GM10248 (cell line): ENCODE data around the gene PSPH.
"Not testable (repeated sequence)": the region's sequence is repeated elsewhere in the genome, so short reads cannot be mapped to it uniquely, and the experiment has no call there.

Experiments
- CTCF ChIA-PET: fragments of 300-600 bp; sonication (Branson Sonifier 250); formaldehyde crosslinking; extraction: SDS; loops from one replicate; lab custom pipeline; 2021; ENCODE audit warnings: antibody characterized with exemption; lab: Yijun Ruan, JAX
- POLR2A ChIA-PET: fragments of 350-650 bp; sonication (Branson Sonifier 250); formaldehyde crosslinking; extraction: SDS; loops from one replicate; lab custom pipeline; 2020; ENCODE audit warnings: antibody characterized with exemption; lab: Yijun Ruan, JAX
- DNase-seq: peaks from one replicate; pipeline ENCODE4 v3.0.0; 2012; ENCODE audit errors: extremely low spot score
- TF ChIP-seq, protein P1 (sequence below): IDR thresholded peaks from 2 replicates; pipeline ENCODE4 v1.5.1; 2012; ENCODE audit warnings: mild to moderate bottlenecking, low read depth; ENCODE audit errors: extremely low read depth, missing control alignments, control extremely low read depth

PSPH gene

DNA sequence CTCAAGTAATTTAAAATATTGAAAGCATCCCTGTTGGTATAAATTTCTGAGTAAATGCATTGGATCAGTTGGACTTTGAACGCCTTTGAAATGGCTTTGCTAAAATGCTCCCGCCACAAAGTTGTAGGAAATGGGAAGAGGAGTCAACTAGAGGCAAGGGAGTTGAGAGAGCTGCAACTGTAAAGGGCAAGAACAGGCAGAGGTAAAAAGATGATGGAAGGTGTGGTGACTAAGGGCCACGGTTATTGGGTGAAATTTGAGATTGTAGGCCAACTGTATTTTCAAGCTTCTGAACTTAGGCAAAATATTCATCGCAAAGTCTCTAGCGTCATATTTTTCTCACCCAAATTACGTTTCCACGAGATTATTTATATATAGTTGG, 12.2 kb upstream of the PSPH start:
- ChIA-PET CTCF (interaction anchor here (1.4 to 3.0 kb wide), 4 partner anchors 11 to 56 kb away, joined by 4 to 27 read pairs (median 6); no protein-coding TSS in a partner anchor), POLR2A (interaction anchor here (1.9 kb wide), 1 partner anchor 12 kb away, joined by 17 read pairs; the partner anchor contains the start of genes CCT6A and PSPH)
- DNase-seq, result no peak
- TF ChIP-seq, protein P1, sequence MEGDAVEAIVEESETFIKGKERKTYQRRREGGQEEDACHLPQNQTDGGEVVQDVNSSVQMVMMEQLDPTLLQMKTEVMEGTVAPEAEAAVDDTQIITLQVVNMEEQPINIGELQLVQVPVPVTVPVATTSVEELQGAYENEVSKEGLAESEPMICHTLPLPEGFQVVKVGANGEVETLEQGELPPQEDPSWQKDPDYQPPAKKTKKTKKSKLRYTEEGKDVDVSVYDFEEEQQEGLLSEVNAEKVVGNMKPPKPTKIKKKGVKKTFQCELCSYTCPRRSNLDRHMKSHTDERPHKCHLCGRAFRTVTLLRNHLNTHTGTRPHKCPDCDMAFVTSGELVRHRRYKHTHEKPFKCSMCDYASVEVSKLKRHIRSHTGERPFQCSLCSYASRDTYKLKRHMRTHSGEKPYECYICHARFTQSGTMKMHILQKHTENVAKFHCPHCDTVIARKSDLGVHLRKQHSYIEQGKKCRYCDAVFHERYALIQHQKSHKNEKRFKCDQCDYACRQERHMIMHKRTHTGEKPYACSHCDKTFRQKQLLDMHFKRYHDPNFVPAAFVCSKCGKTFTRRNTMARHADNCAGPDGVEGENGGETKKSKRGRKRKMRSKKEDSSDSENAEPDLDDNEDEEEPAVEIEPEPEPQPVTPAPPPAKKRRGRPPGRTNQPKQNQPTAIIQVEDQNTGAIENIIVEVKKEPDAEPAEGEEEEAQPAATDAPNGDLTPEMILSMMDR, result no peak

DNA sequence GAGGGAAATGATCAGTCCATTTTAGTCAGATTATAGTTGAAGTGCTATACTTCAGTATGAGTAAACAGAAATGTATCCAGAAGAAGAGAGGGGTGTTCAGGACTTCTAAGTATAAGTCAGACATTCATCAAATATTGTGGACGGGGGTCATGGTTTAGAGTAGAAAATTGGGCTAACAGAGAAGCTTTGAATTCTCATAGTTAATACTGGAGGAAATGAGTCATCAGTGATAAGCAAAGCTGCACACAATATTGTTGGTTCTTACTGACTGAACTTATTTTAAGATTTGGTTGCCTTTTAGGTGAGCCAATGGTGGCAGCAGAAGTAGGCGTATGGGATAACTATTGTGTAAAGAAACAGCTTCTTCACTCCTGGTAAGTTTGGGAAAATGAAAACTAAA, 11.1 kb upstream of the PSPH start:
- no peak for DNase-seq
- ChIA-PET CTCF (interaction anchor here (1.1 to 2.4 kb wide), 3 partner anchors 9 to 98 kb away, joined by 4 to 7 read pairs (median 4); partner anchors contain the start of gene NIPSNAP2), POLR2A (no interaction called here)
- TF ChIP-seq, protein P1, result no peak

DNA sequence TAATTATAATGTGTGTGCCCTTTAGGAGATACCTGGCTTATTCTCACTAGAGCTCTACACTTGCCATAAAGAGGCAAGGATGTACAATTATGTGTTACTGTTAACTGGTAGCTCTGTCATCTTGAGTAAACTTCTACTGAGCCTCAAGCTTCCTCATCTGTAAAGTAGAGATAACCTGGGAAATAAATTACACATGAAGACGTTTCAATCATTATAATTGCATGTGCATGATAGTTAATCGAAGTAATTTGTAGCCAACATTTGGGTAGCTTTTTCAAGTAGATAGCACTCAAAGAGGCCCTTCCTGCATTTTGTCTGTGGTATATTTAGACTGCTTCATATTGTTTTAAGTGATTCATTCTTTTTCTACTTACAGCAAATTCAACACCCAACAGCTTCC, 2.7 kb upstream of the PSPH start:
- CTCF ChIA-PET, result interaction anchor here (1.0 to 1.2 kb wide), 4 partner anchors 8 to 54 kb away, joined by 3 to 4 read pairs (median 3); partner anchors contain the start of gene SUMF2
- TF ChIP-seq, protein P1, result no peak
- POLR2A ChIA-PET, result no interaction called here
- DNase-seq, result no peak

DNA sequence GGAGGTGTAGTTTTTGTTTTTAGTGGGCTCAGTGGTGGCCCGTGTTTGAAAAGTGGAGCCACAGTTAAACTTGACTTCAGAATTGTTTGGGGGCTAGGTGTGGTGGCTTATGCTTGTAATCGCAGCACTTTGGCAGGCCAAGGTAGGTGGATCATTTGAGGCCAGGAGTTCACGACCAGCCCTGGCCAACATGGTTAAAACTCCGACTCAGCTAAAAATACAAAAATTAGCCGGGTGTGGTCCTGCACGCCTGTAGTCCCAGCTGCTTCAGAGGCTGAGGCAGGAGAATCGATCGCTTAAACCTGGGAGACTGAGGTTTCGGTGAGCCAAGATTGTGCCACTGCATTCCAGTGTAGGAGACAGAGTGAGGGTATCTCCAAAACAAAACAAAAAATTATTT, 2.1 kb upstream of the PSPH start:
- TF ChIP-seq, protein P1, result no peak
- DNase-seq, result no peak
- ChIA-PET POLR2A (no interaction called here), CTCF (interaction anchor here (1.0 to 1.2 kb wide), 2 partner anchors 8 to 11 kb away, joined by 3 to 4 read pairs; partner anchors contain the start of gene SUMF2)

DNA sequence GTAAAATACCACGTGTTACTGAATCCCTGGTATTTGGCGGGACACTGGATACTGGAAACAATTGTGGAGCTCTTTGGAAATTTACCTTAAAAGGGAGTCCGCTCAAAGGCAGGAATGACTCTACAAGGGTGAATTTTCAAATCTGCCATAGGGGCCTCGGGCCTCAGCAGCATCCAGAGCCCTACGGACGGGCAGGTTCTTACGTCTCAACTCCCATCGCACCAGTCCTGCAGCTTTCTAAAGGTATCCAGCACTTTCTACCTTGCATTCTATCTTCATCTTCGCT, 248 bp downstream of the PSPH start:
- CTCF ChIA-PET, result interaction anchor here (0.9 to 2.3 kb wide), 10 partner anchors 11 to 87 kb away, joined by 3 to 14 read pairs (median 5); partner anchors contain the start of gene SUMF2
- DNase-seq, result no peak
- POLR2A ChIA-PET, result interaction anchor here (0.8 to 2.1 kb wide), 7 partner anchors 9 to 55 kb away, joined by 4 to 17 read pairs (median 5); partner anchors contain the start of genes CHCHD2, PHKG1 and SUMF2
- TF ChIP-seq, protein P1, result no peak

DNA sequence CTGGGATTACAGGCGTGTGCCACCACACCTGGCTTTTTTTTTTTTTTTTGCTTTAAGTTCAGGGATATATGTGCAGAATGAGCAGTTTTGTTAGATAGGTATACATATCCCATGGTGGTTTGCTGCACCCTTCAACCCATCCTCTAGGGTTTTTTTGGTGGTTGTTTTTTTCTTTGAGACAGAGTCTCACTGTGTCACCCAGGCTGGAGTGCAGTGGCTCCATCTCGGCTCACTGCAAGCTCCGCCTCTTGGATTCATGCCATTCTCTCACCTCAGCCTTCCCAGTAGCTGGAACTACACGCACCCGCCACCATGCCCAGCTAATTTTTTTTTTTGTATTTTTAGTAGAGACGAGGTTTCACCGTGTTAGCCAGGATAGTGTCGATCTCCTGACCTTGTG, 2.5 kb downstream of the PSPH start:
- DNase-seq, POLR2A ChIA-PET, CTCF ChIA-PET: not testable (repeated sequence)

DNA sequence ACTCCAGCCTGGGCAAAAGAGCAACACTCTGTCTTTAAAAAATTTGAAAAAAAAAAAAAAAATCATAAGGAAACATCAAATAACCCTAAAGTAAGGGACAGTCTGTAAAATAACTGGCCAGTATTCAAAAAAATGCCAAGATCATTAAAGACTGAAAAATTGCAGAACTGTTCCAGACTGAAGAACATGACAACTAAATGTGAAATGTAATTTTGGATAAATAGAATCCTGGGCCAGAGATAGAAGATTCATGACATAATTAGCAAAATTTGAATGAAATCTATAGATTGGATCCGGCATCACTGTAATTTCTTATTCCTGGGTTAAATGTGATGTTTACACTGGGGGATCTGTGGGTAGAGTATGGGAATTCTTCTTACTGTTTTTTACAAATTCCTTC, 3.0 kb downstream of the PSPH start:
- POLR2A ChIA-PET, result no interaction called here
- CTCF ChIA-PET, result no interaction called here
- DNase-seq, result no peak
- TF ChIP-seq, protein P1, result no peak

DNA sequence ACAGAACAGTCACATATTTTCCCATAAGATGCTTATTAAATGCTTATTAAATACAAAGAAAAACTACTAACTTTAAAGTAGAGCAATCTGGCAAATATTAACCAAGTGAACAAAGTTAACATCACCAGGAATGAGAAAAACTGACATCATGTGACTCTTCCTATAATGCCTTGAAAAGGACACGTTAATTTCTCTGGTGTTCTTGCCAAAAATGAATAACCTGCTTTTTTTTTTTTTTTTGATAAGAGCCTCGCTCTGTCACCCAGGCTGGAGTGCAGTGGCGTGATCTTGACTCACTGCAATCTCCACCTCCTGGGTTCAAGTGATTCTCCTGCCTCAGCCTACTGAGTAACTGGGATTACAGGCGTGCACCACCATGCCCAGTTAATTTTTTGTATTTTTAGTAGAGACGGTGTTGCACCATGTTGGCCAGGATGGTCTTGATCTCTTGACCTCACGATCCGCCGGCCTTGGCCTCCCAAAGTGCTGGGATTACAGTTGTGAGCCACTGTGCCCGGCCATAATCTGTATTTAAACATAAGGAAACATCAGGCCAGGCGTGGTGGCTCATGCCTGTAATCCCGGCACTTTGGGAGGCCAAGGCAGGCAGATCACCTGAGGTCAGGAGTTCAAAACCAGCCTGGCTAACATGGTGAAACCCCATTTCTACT, 3.7 kb downstream of the PSPH start:
- POLR2A ChIA-PET, DNase-seq, CTCF ChIA-PET: not testable (repeated sequence)
